ENCODE measurements around the gene ANXA8.

The ANXA8 gene

GRCh38 chr10:47418966-47419365, 64.9 kb downstream of the ANXA8 start:
- TF ChIP-seq TOX (CRISPR knock-in tag; IDR thresholded peaks at IDR 0.05; ENCODE audit: borderline replicate concordance) (no peak), ZNF8 (CRISPR knock-in tag; IDR thresholded peaks at IDR 0.05) (no peak), CSDC2 (CRISPR knock-in tag; IDR thresholded peaks at IDR 0.05) (no peak), OSR1 (CRISPR knock-in tag; IDR thresholded peaks at IDR 0.05) (no peak), BACH2 (CRISPR knock-in tag; IDR thresholded peaks at IDR 0.05; ENCODE audit: borderline replicate concordance) (no peak), GLIS3 (CRISPR knock-in tag; IDR thresholded peaks at IDR 0.05) (no peak), TSHZ2 (CRISPR knock-in tag; IDR thresholded peaks at IDR 0.05) (no peak), ESRRG (CRISPR knock-in tag; IDR thresholded peaks at IDR 0.05) (no peak), ZNF70 (CRISPR knock-in tag; IDR thresholded peaks at IDR 0.05) (no peak), RARB (CRISPR knock-in tag; IDR thresholded peaks at IDR 0.05) (no peak), ZFP30 (CRISPR knock-in tag; IDR thresholded peaks at IDR 0.05) (no peak), PPARA (CRISPR knock-in tag; IDR thresholded peaks at IDR 0.05; ENCODE audit: borderline replicate concordance) (no peak), ZNF565 (CRISPR knock-in tag; conservative IDR thresholded peaks at IDR 0.05; ENCODE audit: low read depth) (no peak), ZFP3 (CRISPR knock-in tag; IDR thresholded peaks at IDR 0.05) (no peak)
- TF ChIP-seq, protein P1, sequence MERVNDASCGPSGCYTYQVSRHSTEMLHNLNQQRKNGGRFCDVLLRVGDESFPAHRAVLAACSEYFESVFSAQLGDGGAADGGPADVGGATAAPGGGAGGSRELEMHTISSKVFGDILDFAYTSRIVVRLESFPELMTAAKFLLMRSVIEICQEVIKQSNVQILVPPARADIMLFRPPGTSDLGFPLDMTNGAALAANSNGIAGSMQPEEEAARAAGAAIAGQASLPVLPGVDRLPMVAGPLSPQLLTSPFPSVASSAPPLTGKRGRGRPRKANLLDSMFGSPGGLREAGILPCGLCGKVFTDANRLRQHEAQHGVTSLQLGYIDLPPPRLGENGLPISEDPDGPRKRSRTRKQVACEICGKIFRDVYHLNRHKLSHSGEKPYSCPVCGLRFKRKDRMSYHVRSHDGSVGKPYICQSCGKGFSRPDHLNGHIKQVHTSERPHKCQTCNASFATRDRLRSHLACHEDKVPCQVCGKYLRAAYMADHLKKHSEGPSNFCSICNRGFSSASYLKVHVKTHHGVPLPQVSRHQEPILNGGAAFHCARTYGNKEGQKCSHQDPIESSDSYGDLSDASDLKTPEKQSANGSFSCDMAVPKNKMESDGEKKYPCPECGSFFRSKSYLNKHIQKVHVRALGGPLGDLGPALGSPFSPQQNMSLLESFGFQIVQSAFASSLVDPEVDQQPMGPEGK (CRISPR knock-in tag; IDR thresholded peaks at IDR 0.05; ENCODE audit: borderline replicate concordance) = no peak
- TF ChIP-seq, protein P2, sequence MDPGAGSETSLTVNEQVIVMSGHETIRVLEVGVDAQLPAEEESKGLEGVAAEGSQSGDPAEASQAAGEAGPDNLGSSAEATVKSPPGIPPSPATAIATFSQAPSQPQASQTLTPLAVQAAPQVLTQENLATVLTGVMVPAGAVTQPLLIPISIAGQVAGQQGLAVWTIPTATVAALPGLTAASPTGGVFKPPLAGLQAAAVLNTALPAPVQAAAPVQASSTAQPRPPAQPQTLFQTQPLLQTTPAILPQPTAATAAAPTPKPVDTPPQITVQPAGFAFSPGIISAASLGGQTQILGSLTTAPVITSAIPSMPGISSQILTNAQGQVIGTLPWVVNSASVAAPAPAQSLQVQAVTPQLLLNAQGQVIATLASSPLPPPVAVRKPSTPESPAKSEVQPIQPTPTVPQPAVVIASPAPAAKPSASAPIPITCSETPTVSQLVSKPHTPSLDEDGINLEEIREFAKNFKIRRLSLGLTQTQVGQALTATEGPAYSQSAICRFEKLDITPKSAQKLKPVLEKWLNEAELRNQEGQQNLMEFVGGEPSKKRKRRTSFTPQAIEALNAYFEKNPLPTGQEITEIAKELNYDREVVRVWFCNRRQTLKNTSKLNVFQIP (CRISPR knock-in tag; IDR thresholded peaks at IDR 0.05; ENCODE audit: borderline replicate concordance, low read depth) = no peak
- TF ChIP-seq, protein P3, sequence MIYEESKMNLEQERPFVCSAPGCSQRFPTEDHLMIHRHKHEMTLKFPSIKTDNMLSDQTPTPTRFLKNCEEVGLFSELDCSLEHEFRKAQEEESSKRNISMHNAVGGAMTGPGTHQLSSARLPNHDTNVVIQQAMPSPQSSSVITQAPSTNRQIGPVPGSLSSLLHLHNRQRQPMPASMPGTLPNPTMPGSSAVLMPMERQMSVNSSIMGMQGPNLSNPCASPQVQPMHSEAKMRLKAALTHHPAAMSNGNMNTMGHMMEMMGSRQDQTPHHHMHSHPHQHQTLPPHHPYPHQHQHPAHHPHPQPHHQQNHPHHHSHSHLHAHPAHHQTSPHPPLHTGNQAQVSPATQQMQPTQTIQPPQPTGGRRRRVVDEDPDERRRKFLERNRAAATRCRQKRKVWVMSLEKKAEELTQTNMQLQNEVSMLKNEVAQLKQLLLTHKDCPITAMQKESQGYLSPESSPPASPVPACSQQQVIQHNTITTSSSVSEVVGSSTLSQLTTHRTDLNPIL (CRISPR knock-in tag; IDR thresholded peaks at IDR 0.05; ENCODE audit: low read depth) = no peak
- TF ChIP-seq, protein P4, sequence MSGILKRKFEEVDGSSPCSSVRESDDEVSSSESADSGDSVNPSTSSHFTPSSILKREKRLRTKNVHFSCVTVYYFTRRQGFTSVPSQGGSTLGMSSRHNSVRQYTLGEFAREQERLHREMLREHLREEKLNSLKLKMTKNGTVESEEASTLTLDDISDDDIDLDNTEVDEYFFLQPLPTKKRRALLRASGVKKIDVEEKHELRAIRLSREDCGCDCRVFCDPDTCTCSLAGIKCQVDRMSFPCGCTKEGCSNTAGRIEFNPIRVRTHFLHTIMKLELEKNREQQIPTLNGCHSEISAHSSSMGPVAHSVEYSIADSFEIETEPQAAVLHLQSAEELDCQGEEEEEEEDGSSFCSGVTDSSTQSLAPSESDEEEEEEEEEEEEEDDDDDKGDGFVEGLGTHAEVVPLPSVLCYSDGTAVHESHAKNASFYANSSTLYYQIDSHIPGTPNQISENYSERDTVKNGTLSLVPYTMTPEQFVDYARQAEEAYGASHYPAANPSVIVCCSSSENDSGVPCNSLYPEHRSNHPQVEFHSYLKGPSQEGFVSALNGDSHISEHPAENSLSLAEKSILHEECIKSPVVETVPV (CRISPR knock-in tag; IDR thresholded peaks at IDR 0.05) = no peak
- ATAC-seq = no peak

- TF ChIP-seq ZC3H10 (CRISPR knock-in tag; IDR thresholded peaks at IDR 0.05) = no peak
- no peak for TF ChIP-seq OSR1 (CRISPR knock-in tag; IDR thresholded peaks at IDR 0.05)
- no peak for TF ChIP-seq ZNF8 (CRISPR knock-in tag; IDR thresholded peaks at IDR 0.05)
- TF ChIP-seq TCF4 (CRISPR knock-in tag; IDR thresholded peaks at IDR 0.05; ENCODE audit: borderline replicate concordance) = no peak
- TF ChIP-seq ISL1 (CRISPR knock-in tag; IDR thresholded peaks at IDR 0.05) = no peak
- TF ChIP-seq, protein P2 (CRISPR knock-in tag; IDR thresholded peaks at IDR 0.05; ENCODE audit: borderline replicate concordance, low read depth) = no peak
- no peak for TF ChIP-seq BACH2 (CRISPR knock-in tag; IDR thresholded peaks at IDR 0.05; ENCODE audit: borderline replicate concordance)
- TF ChIP-seq, protein P4 (CRISPR knock-in tag; IDR thresholded peaks at IDR 0.05) = no peak
- no peak for TF ChIP-seq ARNTL (CRISPR knock-in tag; IDR thresholded peaks at IDR 0.05; ENCODE audit: borderline replicate concordance, low read depth)
- no peak for TF ChIP-seq ZNF565 (CRISPR knock-in tag; conservative IDR thresholded peaks at IDR 0.05; ENCODE audit: low read depth)
- TF ChIP-seq ZNF70 (CRISPR knock-in tag; IDR thresholded peaks at IDR 0.05) = no peak
- no peak for ATAC-seq
Measured at GRCh38 chr10:47418321-47418720, 65.6 kb downstream of the ANXA8 start.

Data from SK-N-SH treated with all-trans-retinoic acid at 6 μM for 48 hours (cell line).